Thyroid gland (tissue), 4 donors: ENCODE results near the gene PLCB3.

Experiments used
- CTCF ChIP-seq, 6 experiments: fragments of 200-600 bp in 3 of 6; fragments of 450-650 bp in 3 of 6; sonication (generic) in 3 of 6; IDR thresholded peaks; one replicate each; pipeline ENCODE4 v1.5.1; 2016 to 2019; ENCODE audit warnings: antibody characterized with exemption in 6 of 6, mild to moderate bottlenecking in 2 of 6, inconsistent platforms in 1 of 6, moderate library complexity in 1 of 6
- POLR2A ChIP-seq, 2 donors: fragments of 450-650 bp; IDR thresholded peaks; one replicate each; pipeline ENCODE4 v1.6.1; 2017; ENCODE audit warnings: antibody characterized with exemption in 2 of 2, mild to moderate bottlenecking in 2 of 2, moderate library complexity in 1 of 2

- TF ChIP-seq CTCF (IDR thresholded peaks at IDR 0.05), result no peak
- TF ChIP-seq POLR2A (IDR thresholded peaks at IDR 0.05), result no peak
These were observed 17.7 kb downstream of the PLCB3 start for GRCh38 chr11:64268893-64269539.
